ENCODE results near the gene LRMDA. TPM values are rescaled to one million over a fixed set of nuclear protein-coding genes. Genes with fewer than 3 reads are reported as not detected.

Gene LRMDA
- total RNA-seq, 4 donors from 2014 or later: 1.4 to 23.1 (median 3.6) TPM

DNA sequence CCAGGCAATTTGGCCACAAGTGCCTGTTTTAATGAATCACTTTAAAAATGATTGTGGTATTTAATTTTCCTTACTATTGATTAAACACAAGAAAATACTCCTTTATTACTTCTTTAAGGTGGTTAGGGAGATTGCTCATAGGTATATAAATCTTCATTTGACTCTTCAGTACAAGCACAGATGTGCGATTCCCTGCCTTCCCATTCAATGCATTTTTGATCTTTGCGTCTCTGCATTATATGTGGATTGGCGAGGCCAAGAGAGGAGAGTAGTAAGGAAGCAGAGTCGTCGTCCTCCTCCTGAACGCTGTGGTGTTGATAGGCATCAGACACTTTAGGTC is 683.7 kb downstream of the LRMDA start:
- no peaks in the 10 kb centered on the region for H3K9me3 ChIP-seq
- TF ChIP-seq POLR2A (IDR thresholded peaks at IDR 0.05): no peak
- TF ChIP-seq, protein P1, sequence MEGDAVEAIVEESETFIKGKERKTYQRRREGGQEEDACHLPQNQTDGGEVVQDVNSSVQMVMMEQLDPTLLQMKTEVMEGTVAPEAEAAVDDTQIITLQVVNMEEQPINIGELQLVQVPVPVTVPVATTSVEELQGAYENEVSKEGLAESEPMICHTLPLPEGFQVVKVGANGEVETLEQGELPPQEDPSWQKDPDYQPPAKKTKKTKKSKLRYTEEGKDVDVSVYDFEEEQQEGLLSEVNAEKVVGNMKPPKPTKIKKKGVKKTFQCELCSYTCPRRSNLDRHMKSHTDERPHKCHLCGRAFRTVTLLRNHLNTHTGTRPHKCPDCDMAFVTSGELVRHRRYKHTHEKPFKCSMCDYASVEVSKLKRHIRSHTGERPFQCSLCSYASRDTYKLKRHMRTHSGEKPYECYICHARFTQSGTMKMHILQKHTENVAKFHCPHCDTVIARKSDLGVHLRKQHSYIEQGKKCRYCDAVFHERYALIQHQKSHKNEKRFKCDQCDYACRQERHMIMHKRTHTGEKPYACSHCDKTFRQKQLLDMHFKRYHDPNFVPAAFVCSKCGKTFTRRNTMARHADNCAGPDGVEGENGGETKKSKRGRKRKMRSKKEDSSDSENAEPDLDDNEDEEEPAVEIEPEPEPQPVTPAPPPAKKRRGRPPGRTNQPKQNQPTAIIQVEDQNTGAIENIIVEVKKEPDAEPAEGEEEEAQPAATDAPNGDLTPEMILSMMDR (IDR thresholded peaks at IDR 0.05): no peak
- H3K4me1 ChIP-seq: peaks cover 0 to 6% (median 0%) of the 10 kb centered on the region in 4 donors
- H3K4me3 ChIP-seq: no peak overlapping the region
- no peaks in the 10 kb centered on the region for H3K27me3 ChIP-seq
- no peak overlapping the region for H3K27ac ChIP-seq
- DNase-seq: no peak
- H3K36me3 ChIP-seq: no peaks in the 10 kb centered on the region

DNA sequence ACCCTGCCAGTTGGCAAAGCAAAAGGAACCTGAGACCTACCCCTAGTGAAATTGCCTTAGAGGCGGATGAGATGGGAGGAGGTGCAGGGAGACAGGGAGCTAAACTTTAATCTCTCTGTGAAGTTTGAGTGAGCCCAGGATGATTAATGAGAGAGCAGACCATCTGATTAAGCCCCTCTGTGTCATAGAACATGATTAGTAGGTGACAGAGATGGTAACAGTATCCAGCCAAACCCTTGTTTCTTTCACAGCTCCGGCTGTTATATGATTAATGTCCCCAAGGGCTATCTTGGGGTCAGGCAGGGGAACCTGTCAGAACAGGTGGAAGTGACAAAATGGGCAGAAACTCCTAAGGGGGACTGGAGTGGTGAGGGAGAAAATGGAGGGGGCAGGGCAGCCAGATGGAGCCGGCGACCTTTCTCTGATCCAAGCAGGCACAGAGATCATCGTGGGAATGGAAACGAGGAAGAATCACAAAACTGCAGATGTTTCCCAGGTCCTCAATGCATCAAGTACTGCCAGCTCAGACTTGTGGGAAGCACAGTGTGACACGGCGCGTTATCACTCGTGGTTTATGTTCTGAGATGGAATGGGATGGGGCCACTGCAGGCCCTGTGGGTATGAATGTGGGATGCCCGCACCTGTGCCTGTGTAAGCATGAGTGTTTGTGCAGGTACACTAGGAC is 684.2 kb downstream of the LRMDA start:
- no peak overlapping the region for H3K27ac ChIP-seq
- no peak overlapping the region for H3K4me3 ChIP-seq
- peaks cover 0 to 6% (median 0%) of the 10 kb centered on the region in 4 donors for H3K4me1 ChIP-seq
- DNase-seq: no peak
- H3K9me3 ChIP-seq: no peaks in the 10 kb centered on the region
- H3K27me3 ChIP-seq: no peaks in the 10 kb centered on the region
- H3K36me3 ChIP-seq: no peaks in the 10 kb centered on the region
- TF ChIP-seq POLR2A (IDR thresholded peaks at IDR 0.05): no peak
- TF ChIP-seq, protein P1 (IDR thresholded peaks at IDR 0.05): no peak

DNA sequence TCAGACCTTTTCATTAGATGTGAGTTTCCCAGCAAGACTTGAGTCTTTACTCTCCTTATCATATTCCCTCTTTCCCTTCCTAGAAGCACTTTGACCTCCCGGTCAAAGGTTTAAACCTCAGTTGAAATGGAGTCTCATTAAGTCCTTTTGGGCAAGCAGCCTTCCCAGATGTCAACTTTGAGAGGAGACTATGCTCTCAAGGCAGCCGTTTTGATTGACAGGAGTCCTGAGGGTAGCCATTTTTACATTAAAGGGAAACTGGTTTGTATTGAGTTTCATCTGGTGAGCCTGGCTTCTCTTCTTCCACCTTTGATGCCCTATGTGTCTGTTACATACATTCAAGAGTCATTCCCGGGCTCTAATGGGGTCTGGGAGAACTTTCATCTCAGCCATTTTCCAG is 685.1 kb downstream of the LRMDA start:
- H3K4me1 ChIP-seq: peaks cover 0 to 6% (median 0%) of the 10 kb centered on the region in 4 donors
- H3K27me3 ChIP-seq: no peaks in the 10 kb centered on the region
- H3K36me3 ChIP-seq: no peaks in the 10 kb centered on the region
- no peak overlapping the region for H3K4me3 ChIP-seq
- no peak overlapping the region for H3K27ac ChIP-seq
- H3K9me3 ChIP-seq: no peaks in the 10 kb centered on the region
- DNase-seq: no peak
- TF ChIP-seq POLR2A (IDR thresholded peaks at IDR 0.05): no peak
- TF ChIP-seq, protein P1 (IDR thresholded peaks at IDR 0.05): no peak

DNA sequence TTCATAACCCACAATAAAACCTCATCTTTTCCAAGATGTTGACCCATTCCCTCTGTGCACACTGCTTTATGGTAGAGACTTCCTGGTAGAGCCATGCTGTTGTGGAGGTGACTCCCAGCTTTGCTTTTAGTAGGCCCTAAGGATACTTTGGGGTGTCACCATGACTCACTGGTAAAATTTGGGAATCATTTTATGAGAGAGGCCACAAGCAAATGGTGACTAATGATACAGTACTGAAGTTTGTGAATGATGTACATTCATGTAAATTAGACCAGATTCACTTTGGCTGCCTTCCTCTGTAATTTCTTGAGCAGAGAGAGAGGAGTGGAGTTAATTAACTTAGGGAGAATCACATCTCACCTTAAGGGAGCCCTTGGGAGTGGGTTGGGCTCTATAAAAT is 686.5 kb downstream of the LRMDA start:
- no peak for DNase-seq
- Histone ChIP-seq H3K36me3 (no peaks in the 10 kb centered on the region), H3K4me3 (no peak overlapping the region), H3K9me3 (no peaks in the 10 kb centered on the region), H3K27ac (no peak overlapping the region), H3K27me3 (no peaks in the 10 kb centered on the region), H3K4me1 (no peaks in the 10 kb centered on the region)
- no peak for TF ChIP-seq POLR2A (IDR thresholded peaks at IDR 0.05)
- TF ChIP-seq, protein P1 (IDR thresholded peaks at IDR 0.05): no peak

DNA sequence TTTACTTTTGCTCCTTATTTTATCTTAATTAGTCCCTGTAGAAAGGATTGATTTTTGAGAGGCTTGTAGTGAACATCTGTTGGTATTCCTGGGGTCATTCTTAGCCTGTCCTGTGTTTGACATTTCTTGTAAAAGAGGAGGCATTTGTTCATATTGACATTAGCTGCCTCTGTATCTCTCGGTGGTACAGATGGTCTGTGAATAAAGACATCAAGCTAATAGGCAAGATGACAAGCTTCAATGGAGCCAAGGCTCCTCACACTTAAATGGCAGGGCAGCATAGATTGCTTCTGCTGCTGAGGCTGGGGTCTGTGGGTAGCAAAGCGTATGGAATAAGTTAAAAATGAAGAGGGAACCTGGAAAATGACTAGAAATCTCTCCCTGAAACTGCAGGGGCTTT is 687.6 kb downstream of the LRMDA start:
- no peaks in the 10 kb centered on the region for H3K36me3 ChIP-seq
- TF ChIP-seq, protein P1 (IDR thresholded peaks at IDR 0.05): no peak
- no peak for TF ChIP-seq POLR2A (IDR thresholded peaks at IDR 0.05)
- no peaks in the 10 kb centered on the region for H3K4me1 ChIP-seq
- no peak overlapping the region for H3K27ac ChIP-seq
- H3K4me3 ChIP-seq: no peak overlapping the region
- DNase-seq: no peak
- H3K9me3 ChIP-seq: no peaks in the 10 kb centered on the region
- no peaks in the 10 kb centered on the region for H3K27me3 ChIP-seq

DNA sequence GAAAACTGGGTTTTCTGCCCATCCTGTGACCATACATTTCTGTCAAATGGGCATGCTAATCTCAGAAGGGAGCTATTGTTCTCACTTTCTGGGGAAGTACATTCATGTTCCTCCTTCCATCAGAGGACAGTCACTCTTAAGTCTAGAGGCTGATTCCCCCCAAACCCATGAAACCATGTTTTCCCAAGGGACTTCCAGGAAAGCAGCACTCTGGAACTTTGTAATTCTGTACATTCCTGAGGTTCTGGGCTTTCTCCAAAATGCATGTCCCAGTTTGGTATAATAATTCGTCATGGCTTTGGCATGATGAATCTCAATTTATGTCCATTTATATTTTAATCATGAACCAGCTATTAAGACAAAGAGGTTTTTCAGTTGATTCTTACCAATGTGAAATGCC is 688.1 kb downstream of the LRMDA start:
- no peak overlapping the region for H3K27ac ChIP-seq
- no peaks in the 10 kb centered on the region for H3K9me3 ChIP-seq
- no peaks in the 10 kb centered on the region for H3K36me3 ChIP-seq
- TF ChIP-seq, protein P1 (IDR thresholded peaks at IDR 0.05): no peak
- no peak for TF ChIP-seq POLR2A (IDR thresholded peaks at IDR 0.05)
- H3K4me3 ChIP-seq: no peak overlapping the region
- H3K27me3 ChIP-seq: no peaks in the 10 kb centered on the region
- no peak for DNase-seq
- no peaks in the 10 kb centered on the region for H3K4me1 ChIP-seq
